GM18508 (cell line): Measurements from ENCODE around the gene C2CD2L.
"Not testable (repeated sequence)": the region's sequence is repeated elsewhere in the genome, so short reads cannot be mapped to it uniquely, and the experiment has no call there.

Experiments
- ATAC-seq: cut with Tn5 transposase; IDR thresholded peaks from one replicate; pipeline ENCODE4 v1.9.1; 2021; ENCODE audit warnings: moderate number of reproducible peaks; ENCODE audit not compliant: insufficient read depth, unreplicated experiment

C2CD2L gene

DNA sequence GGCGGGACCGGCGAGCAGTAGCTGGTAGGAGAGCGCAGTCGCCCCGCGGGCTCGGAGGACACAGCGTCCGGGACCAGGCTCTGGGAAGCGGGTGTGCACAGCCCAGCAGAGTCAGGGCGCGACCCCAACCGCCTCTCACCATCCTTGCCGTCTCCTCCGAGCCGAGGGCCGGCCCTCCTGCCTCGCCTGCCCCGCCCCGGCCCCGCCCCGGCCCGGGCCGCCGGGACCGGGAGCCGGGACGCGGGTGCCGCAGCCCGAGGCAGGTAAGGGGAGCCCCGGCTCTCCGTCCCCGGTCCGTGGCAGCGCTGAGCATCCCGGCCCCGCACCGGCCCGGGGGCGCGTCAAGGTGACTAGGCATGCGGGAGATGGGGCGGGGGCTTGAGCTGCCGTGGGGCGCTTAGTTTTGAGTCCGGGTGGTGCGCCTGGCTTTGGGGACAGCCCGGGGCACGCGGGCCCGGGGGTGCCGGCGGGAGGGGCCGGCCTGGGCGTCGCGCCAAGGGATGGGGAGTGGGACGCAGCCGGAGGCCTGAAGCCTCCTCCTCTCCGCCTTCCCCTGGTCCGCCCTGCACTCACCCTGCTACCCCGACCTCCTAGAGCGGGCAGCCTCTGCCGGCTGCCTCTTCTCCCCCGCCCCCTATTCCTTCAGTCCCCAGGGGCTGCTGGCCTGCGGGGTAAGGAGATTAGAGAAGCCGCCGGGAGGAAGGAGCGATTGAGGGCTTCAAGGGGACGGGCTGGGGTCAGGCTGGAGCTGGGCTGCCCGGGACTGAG lies 42.1 kb downstream of the C2CD2L start, which contains the start of gene ABCG4:
Gene ABCG4 (plus strand): TSS at position 35 of the 768 bp plus-strand sequence. CDS start 914 bp downstream, outside the sequence.
- no peak for ATAC-seq

DNA sequence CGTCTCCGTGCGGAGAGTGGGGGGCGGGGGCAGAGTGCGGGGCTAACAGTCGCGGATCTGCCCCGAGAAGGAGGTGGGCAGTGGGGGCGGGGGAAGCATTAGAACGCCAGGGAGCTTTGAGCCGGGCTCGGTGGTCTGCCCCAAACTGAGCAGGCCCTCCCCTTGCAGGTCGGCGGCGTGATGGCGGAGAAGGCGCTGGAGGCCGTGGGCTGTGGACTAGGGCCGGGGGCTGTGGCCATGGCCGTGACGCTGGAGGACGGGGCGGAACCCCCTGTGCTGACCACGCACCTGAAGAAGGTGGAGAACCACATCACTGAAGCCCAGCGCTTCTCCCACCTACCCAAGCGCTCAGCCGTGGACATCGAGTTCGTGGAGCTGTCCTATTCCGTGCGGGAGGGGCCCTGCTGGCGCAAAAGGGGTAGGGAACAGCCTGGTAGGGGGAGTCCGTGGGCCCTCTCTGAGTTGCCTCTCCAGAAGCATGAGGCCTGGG lies 42.7 kb downstream of the C2CD2L start:
- no peak for ATAC-seq

DNA sequence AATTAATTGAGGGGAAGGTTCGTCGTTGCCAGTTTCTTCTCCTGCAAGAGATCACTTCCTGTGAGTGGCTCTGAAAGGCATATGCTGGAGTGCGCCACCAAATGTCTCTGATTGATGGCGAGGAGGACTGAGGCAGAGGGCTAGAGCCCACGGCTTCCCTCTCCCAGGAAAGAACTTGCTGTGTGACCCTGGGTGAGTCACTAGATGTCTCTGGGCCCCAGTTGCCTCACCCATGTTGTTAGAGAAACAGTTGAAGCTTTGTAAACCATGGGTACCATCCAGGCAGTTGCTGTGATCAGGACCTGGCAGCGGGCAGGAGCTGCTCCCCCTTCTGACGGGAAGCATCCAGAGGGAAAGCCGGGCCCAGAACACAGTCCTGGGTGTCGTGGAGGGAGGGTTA lies 44.9 kb downstream of the C2CD2L start:
- ATAC-seq = no peak

DNA sequence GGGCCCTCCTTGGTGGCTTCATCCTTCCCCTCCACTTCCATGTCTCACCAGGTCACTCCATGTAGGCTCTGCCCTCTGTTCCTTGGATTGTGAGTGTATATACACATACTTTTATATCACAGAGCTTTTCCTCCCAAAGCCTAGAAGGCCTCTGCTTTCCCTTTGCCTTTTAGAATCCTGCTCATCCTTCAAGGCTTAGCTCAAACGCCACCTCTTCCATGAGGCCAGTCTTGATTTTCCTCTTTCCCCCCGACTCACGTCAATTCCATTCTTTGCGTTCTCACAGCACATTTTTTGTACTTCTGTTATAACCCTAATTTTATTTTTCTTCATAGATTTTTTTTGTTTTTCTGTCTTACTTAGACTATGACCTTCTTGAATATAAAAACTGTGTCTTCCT lies 45.5 kb downstream of the C2CD2L start:
- ATAC-seq = no peak

DNA sequence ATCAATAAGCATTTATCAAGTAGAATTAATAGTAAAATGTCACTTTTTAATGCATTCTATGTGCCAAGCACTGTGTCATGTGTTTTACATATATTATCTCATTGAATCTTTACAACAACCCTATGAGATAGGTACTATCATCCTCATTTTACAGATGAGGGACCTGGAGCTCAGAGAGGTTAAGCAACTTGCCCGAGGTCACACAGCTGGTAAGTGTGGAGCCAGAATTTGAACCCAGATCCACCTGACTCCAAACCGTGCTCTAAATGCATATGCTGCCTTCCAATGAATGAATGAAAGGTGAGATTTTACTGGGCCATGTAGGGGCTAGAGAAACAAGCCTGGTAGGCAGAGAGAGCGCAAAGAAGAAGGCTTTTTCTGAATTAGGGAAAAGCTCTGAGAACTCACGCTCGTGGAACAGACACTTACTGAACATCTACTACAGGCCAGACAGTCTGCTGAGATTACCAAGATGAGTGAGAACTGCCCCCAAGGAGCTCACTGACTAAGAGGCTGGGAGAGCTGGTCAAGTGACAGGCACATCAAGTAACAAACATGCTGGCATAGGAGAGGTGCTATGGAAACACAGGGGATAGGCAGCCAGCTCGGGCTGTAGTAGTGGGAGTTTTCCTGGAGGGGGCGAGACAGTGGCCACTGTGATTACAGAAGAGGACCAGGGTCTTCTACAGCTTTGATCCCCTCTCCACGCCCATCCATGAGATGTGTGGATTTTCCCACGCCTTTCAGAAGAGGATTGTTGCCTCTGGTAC lies 46.1 kb downstream of the C2CD2L start:
- ATAC-seq = no peak

DNA sequence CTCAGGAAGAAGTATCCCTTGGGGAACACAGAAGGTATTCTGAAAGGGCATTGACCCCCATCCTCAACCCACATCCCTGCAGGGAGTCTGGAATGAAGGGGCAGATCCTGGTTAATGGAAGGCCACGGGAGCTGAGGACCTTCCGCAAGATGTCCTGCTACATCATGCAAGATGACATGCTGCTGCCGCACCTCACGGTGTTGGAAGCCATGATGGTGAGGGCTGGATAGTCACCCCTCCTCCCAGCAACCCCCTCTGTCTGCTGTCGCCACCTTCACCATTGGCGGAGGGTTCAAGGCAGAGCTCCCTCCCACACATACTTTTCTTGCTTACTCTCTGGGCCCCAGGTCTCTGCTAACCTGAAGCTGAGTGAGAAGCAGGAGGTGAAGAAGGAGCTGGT lies 47.0 kb downstream of the C2CD2L start:
- no peak for ATAC-seq

DNA sequence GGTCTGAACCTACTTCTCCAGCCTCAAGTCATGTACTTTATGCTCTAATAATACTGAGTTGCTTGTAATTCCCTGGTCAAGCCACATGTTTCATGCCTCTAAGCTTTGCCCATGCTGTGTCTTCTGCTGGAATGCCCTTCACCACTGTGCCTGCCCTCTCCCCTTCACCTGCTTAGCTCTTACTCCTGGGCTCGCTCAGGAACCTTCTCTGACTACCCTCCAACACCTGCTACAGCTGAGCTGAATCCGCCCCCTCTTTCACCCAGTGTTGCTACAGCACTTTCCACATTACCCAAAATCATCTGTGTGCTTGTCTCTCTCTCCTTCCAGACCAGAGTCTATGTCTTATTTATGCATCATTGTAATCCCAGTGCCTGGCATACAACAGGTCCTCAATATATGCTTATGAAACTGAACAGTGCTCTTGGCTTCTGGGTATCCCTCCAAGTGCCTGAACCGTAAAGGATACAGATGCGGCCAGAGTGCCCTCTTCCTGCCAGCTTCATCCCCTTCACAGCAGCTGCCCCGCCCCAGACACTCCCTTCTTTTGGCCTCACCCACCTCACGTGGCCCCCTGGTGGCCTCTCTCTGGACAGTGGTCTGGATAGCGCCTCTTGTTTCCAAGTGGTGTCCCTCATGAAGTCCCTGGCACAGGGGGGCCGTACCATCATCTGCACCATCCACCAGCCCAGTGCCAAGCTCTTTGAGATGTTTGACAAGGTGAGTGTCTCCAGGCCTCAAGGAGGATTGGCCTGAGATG lies 48.8 kb downstream of the C2CD2L start:
- ATAC-seq = no peak

DNA sequence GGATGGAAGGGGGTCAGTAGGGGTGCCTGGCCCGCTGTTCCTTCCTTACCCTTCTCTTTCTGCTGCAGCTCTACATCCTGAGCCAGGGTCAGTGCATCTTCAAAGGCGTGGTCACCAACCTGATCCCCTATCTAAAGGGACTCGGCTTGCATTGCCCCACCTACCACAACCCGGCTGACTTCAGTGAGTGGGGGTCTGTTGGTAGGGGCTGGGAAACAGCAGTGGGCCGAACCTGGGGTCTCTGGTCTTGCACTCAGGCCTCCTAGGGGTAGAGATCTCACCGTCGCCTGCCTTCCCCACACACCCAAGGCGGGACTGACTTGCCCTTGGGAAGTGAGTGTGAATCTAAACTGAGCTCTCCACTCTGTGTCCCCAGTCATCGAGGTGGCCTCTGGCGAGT lies 49.4 kb downstream of the C2CD2L start:
- ATAC-seq = no peak

DNA sequence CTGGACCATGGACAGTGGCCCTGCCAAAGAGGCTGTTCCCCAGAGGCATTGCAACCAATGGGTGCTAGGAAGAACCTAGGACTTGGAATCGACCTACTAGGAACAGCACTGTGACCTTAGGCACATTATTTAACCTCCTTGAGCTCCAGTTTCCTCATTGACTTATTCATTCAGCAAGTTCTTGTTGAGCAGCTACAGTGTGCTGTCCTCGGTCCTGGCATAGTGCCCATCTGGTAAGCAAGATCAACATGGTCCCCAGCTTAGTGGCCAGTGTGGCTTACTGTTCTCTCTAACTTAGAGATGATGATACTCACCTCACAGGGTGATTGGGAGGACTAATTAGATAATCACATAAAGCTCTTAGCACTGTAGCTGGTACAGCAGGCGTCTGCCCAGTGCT lies 49.9 kb downstream of the C2CD2L start:
- ATAC-seq = no peak

DNA sequence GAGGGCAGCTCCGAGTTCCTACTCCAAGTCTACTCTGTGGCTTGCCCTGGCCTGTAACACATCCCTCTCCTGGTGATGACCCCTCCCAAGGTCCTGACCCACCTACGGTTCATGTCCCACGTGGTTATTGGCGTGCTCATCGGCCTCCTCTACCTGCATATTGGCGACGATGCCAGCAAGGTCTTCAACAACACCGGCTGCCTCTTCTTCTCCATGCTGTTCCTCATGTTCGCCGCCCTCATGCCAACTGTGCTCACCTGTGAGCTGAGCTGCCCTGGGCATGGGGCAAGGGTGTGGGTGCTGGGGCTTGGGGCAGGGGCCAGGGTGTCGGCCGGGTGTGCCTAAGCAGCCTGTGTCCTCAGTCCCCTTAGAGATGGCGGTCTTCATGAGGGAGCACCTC lies 51.3 kb downstream of the C2CD2L start:
- no peak for ATAC-seq

DNA sequence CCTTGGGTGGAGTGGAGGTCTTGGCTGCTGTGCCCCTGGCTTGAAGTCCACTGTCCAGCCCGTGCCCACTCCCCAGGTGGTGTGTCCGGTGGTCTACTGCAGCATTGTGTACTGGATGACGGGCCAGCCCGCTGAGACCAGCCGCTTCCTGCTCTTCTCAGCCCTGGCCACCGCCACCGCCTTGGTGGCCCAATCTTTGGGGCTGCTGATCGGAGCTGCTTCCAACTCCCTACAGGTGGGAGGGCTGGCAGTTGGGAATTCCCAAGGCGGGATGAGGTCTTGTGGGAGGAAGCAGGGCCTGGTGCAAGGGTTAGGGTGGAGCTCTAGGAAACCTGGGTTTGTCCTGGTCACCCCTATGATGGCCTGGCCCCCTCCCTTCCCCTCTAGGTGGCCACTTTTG lies 53.0 kb downstream of the C2CD2L start:
- no peak for ATAC-seq

DNA sequence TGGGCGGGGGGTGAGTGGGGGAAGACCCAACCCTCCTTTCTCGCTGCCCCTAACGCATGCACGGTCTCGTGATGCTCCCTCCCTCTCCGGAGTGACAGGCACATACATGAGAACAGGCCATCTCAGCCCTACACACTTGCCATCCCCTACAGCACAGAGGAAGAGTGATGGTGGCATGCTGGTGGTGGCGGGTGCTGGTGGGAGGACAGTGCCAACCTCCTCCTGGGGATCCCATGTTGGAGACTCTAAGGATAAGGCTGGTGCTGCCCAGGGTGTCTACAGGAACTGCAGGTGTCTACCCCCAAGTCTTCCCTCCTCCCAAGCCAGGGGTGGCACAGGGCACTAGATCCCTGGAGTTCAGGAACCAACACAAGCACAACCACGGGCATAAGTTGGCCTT lies 54.7 kb downstream of the C2CD2L start:
- ATAC-seq = no peak

DNA sequence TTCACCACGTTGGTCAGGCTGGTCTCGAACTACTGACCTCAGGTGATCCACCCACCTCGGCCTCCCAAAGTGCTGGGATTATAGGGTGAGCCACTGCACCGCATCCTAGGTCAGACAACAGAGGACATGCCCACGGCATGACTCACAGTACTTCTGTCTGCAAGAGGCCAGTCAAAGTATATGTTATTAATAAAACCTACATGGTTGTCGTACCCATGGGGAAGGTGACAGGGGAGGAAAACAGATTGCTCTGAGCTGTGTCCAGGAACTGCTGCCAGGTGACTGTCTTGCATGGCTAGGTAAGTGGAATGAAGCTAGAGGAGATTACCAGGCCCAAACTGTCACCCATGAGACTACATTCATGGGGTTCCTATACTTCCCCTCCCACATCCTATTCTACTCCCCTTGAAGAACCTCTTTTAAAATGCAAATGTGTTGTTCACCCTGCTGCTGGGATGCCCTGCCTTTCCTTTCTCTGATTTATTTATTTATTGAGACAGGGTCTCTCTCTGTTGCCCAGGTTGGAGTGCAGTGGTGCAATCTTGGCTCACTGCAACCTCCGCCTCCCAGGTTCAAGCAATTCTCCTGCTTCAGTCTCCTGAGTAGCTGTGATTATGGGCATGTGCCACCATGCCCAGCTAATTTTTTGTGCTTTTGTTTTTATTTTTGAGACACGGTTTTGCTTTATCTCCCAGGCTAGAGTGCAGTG lies 59.4 kb downstream of the C2CD2L start:
- no peak for ATAC-seq

DNA sequence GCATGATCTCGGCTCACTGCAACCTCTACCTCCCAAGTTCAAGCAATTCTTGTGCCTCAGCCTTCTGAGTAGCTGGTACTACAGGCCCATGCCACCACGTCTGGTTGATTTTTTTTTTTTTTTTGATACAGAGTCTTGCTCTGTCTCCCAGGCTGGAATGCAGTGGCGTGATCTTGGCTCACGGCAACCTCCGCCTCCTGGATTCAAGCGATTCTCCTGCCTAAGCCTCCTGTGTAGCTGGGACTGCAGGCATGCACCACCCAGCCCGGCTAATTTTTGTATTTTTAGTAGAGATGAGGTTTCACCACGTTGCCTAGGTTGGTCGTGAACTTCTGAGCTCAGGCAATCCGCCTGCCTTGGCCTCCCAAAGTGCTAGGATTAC lies 59.9 kb downstream of the C2CD2L start:
- not testable (repeated sequence) for ATAC-seq

DNA sequence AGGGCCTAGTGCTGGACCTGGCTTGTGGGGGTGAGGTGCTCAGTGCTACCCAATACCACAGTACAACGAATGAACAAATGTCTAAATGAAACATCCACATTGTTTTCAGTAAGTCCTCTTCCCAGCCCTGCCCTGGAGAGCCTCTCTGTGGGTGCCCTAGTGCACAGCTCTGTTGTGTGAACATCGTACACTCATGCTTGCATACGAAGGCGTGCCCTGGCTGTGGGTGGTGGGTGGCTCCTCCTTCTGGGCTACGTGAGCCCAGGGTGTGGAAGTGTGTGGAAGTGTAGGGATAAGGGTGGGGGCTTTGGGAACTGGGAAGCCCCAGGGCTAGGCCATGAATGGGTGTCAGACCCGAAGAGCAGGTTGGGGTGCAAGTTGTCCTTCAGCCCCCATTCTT lies 60.8 kb downstream of the C2CD2L start:
- ATAC-seq = no peak
